OCI-LY3 (cell line): ENCODE results near the gene NEB.

ENCODE experiments used
- H2AFZ ChIP-seq: fragments of 200-600, 300-600 bp; shearing (Covaris generic); 2 replicates; pipeline ENCODE4 v1.6.0; 2014; ENCODE audit warnings: antibody characterized with exemption, low read depth, low read length
- H3K27ac ChIP-seq: fragments of 200-600, 300-600 bp; sonication (generic); 2 replicates; pipeline ENCODE4 v1.5.1; 2014; ENCODE audit warnings: mild to moderate bottlenecking, low read length, moderate library complexity, mixed read lengths
- H3K27me3 ChIP-seq: fragments of 200-600, 300-600 bp; sonication (generic); 2 replicates; pipeline ENCODE4 v1.6.1; 2014; ENCODE audit warnings: low read depth, low read length, mixed read lengths
- H3K36me3 ChIP-seq: fragments of 200-600, 300-600 bp; sonication (generic); replicated peaks from 2 replicates; pipeline ENCODE3; 2014; ENCODE audit warnings: low read depth, low read length, mixed read lengths
- H3K4me1 ChIP-seq: fragments of 300-600, 200-600 bp; sonication (generic); 2 replicates; pipeline ENCODE4 v1.6.1; 2014; ENCODE audit warnings: low read length, mixed read lengths
- H3K4me2 ChIP-seq: fragments of 200-600, 300-600 bp; sonication (generic); 2 replicates; pipeline ENCODE4 v1.6.1; 2014; ENCODE audit warnings: low read length, mixed read lengths
- H3K4me3 ChIP-seq: fragments of 300-600, 200-600 bp; sonication (generic); 2 replicates; pipeline ENCODE4 v1.5.1; 2014; ENCODE audit warnings: antibody characterized with exemption, mild to moderate bottlenecking, low read length, moderate library complexity
- H3K79me2 ChIP-seq: fragments of 300-600, 200-600 bp; shearing (Covaris generic); 2 replicates; pipeline ENCODE4 v1.6.1; 2014; ENCODE audit warnings: mild to moderate bottlenecking, low read length, mixed read lengths
- H3K9ac ChIP-seq: fragments of 300-600, 200-600 bp; shearing (Covaris generic); 2 replicates; pipeline ENCODE4 v1.6.0; 2014; ENCODE audit warnings: mild to moderate bottlenecking, low read length, moderate library complexity
- H3K9me3 ChIP-seq: fragments of 200-600, 300-600 bp; shearing (Covaris generic); 2 replicates; pipeline ENCODE4 v1.6.1; 2014; ENCODE audit warnings: low read length, mixed read lengths; ENCODE audit not compliant: insufficient read depth
- H4K20me1 ChIP-seq: fragments of 200-600, 300-600 bp; sonication (generic); 2 replicates; pipeline ENCODE4 v1.6.1; 2016; ENCODE audit warnings: low read length, mixed read lengths; ENCODE audit not compliant: insufficient read depth
- EZH2phosphoT487 ChIP-seq: fragments of 200-600 bp; shearing (Covaris generic); IDR thresholded peaks from 2 replicates; pipeline ENCODE4 v1.6.1; 2018; ENCODE audit warnings: antibody characterized with exemption, mixed run types, low read depth
- TF ChIP-seq, protein P1 (sequence below): fragments of 200-600, 300-600 bp; sonication (generic); IDR thresholded peaks from 2 replicates; pipeline ENCODE4 v1.5.1; 2014; ENCODE audit warnings: antibody characterized with exemption, low read length, low read depth

NEB gene

DNA sequence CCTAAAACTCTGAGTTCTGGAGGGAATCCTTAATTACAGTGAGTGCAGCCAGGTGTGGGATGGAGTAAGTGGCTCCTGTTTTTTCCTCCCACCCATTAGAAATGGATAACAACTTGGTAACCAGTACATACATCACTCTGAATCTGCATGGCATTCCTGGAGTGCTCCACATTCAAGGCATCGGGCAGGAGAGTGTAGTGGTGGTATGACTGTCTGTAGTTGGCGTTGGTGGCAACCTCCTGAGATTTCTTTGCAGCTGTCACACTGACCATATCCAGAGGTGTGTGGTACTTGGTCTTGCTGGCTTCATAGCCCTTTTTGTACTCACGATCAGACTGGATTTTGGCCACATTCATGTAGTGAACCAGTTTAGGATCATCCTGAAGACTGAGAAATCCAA is 68.3 kb downstream of the NEB start:
- no peak overlapping the region for H3K27ac ChIP-seq
- no peaks in the 10 kb centered on the region for H3K9me3 ChIP-seq
- H3K79me2 ChIP-seq = no peaks in the 10 kb centered on the region
- H2AFZ ChIP-seq = no peak overlapping the region
- H3K36me3 ChIP-seq = no peaks in the 10 kb centered on the region
- H4K20me1 ChIP-seq = peaks cover 3% of the 10 kb centered on the region; the same call in 1 of the 2 replicates
- peaks cover 32% of the 10 kb centered on the region for H3K4me1 ChIP-seq
- no peak overlapping the region for H3K9ac ChIP-seq
- H3K4me2 ChIP-seq = no peak overlapping the region
- no peak overlapping the region for H3K4me3 ChIP-seq
- peaks cover 21% of the 10 kb centered on the region for H3K27me3 ChIP-seq
- TF ChIP-seq, protein P1, sequence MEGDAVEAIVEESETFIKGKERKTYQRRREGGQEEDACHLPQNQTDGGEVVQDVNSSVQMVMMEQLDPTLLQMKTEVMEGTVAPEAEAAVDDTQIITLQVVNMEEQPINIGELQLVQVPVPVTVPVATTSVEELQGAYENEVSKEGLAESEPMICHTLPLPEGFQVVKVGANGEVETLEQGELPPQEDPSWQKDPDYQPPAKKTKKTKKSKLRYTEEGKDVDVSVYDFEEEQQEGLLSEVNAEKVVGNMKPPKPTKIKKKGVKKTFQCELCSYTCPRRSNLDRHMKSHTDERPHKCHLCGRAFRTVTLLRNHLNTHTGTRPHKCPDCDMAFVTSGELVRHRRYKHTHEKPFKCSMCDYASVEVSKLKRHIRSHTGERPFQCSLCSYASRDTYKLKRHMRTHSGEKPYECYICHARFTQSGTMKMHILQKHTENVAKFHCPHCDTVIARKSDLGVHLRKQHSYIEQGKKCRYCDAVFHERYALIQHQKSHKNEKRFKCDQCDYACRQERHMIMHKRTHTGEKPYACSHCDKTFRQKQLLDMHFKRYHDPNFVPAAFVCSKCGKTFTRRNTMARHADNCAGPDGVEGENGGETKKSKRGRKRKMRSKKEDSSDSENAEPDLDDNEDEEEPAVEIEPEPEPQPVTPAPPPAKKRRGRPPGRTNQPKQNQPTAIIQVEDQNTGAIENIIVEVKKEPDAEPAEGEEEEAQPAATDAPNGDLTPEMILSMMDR = no peak
- no peak for TF ChIP-seq EZH2phosphoT487

DNA sequence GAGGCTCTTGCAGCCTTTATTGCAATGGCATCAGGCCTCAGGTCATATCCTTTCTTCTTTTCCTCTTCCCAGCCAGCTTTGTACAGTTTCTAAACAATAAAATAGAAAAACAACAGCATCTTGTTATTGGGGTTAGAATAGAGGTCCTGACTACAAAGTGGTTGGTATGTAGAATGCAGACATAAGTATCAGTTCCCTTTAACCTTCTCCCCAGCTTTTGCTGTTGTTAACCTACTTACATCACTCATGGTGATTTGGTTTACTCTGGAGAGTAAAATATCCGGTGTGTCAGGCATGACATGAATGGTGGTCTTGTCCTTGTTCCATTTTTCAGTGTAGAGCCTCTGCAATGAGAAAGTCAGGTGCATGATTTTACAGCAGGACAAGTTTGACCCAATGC is 69.8 kb downstream of the NEB start:
- no peaks in the 10 kb centered on the region for H3K79me2 ChIP-seq
- H4K20me1 ChIP-seq = no peaks in the 10 kb centered on the region
- no peaks in the 10 kb centered on the region for H3K9me3 ChIP-seq
- TF ChIP-seq, protein P1 = no peak
- no peak for TF ChIP-seq EZH2phosphoT487
- no peak overlapping the region for H3K27ac ChIP-seq
- no peak overlapping the region for H3K9ac ChIP-seq
- H3K27me3 ChIP-seq = peaks cover 19% of the 10 kb centered on the region
- H3K4me2 ChIP-seq = no peak overlapping the region
- no peaks in the 10 kb centered on the region for H3K36me3 ChIP-seq
- peaks cover 18% of the 10 kb centered on the region for H3K4me1 ChIP-seq
- no peak overlapping the region for H2AFZ ChIP-seq
- no peak overlapping the region for H3K4me3 ChIP-seq

DNA sequence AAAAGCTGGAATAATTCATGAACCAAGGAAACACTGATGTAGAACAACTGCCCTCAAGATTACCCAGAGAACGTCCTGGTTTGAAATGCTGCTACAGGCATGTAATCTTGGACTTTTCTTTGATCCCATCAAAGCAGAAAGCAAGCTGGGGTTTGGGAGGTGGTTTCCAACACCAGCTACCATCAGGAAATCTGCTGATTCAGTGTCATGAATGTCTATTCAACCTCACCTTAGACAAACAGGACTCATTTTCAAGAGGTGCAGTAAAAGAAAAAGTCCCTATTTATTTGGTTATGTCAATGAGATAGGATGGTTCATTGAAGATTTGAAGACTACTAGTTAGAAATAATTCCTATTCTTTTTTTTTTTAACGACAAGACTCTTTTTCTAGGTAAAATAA is 72.7 kb downstream of the NEB start:
- Histone ChIP-seq H3K27ac (no peak overlapping the region), H3K4me2 (no peak overlapping the region)

DNA sequence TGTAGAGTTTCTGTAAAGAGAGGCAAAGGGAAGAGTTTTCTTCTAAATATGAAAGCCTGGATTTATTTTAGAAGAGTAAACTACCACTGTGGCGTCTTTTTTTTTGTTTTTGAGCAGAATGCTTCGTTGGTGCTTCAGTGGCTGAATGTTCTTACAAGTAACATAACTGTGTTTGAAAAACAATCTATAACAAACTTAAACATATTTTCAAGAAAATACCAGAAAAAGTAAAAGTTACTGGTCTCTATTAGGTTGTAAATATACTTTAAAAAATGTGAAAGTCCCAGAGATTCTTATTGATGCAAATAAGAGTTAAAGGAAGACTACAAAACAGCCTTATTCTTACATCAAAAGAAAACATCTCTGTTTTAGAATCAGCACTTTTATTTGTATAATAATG is 76.2 kb downstream of the NEB start:
- Histone ChIP-seq H3K79me2 (no peaks in the 10 kb centered on the region), H3K4me2 (peak overlapping the region; percentile 12; the same call in 1 of the 2 replicates), H3K9ac (no peak overlapping the region), H3K9me3 (no peaks in the 10 kb centered on the region), H4K20me1 (no peaks in the 10 kb centered on the region), H3K4me1 (peaks cover 14% of the 10 kb centered on the region), H3K27ac (no peak overlapping the region), H3K27me3 (peaks cover 28% of the 10 kb centered on the region), H3K36me3 (no peaks in the 10 kb centered on the region), H2AFZ (no peak overlapping the region), H3K4me3 (no peak overlapping the region)
- TF ChIP-seq EZH2phosphoT487 = no peak
- TF ChIP-seq, protein P1 = no peak

More for the DNA sequence above, 72.7 kb downstream of the NEB start:
- Histone ChIP-seq H3K79me2 (no peaks in the 10 kb centered on the region), H3K9ac (no peak overlapping the region), H2AFZ (no peak overlapping the region), H3K27me3 (peaks cover 32% of the 10 kb centered on the region), H3K4me3 (no peak overlapping the region), H3K36me3 (no peaks in the 10 kb centered on the region), H4K20me1 (no peaks in the 10 kb centered on the region), H3K4me1 (peaks cover 27% of the 10 kb centered on the region), H3K9me3 (no peaks in the 10 kb centered on the region)
- TF ChIP-seq, protein P1 = no peak
- TF ChIP-seq EZH2phosphoT487 = no peak
